Stimulated activated CD8-positive, alpha-beta memory T cell treated with anti-CD3 and anti-CD28 coated beads, Interleukin-2, amount 100 ng/mL, for 1 hour (primary cell): ENCODE results near the gene EPHB1.

Source experiments
- DNase-seq, 2 donors: peaks; one replicate each; pipeline ENCODE4 v3.0.0-alpha.2; 2020; ENCODE audit warnings: low read depth in 2 of 2

The EPHB1 gene

GRCh38 chr3:135128818-135129217 is 333.8 kb downstream of the EPHB1 start:
- DNase-seq: no peak

- DNase-seq: no peak
Observed at GRCh38 chr3:135131290-135131689, 336.2 kb downstream of the EPHB1 start.

GRCh38 chr3:135133905-135134683 is 339.0 kb downstream of the EPHB1 start:
- DNase-seq: no peak

- DNase-seq: no peak
Observed at GRCh38 chr3:135134684-135135075, 339.6 kb downstream of the EPHB1 start.

- DNase-seq: no peak
Observed at GRCh38 chr3:135135445-135135844, 340.4 kb downstream of the EPHB1 start.

GRCh38 chr3:135136361-135137100 is 341.5 kb downstream of the EPHB1 start:
- DNase-seq: no peak

- DNase-seq: no peak
Observed at GRCh38 chr3:135137296-135137695, 342.2 kb downstream of the EPHB1 start.

- DNase-seq: no peak
Observed at GRCh38 chr3:135138776-135139175, 343.7 kb downstream of the EPHB1 start.

- DNase-seq: no peak
Observed at GRCh38 chr3:135140591-135140990, 345.5 kb downstream of the EPHB1 start.

- DNase-seq: no peak
Observed at GRCh38 chr3:135141160-135141559, 346.1 kb downstream of the EPHB1 start.

GRCh38 chr3:135141672-135142071 is 346.6 kb downstream of the EPHB1 start:
- DNase-seq: no peak

- no peak for DNase-seq
Observed at GRCh38 chr3:135142530-135142929, 347.5 kb downstream of the EPHB1 start.

- DNase-seq: no peak
Observed at GRCh38 chr3:135143474-135143873, 348.4 kb downstream of the EPHB1 start.

GRCh38 chr3:135145581-135145980 is 350.5 kb downstream of the EPHB1 start:
- no peak for DNase-seq

GRCh38 chr3:135147657-135148056 is 352.6 kb downstream of the EPHB1 start:
- no peak for DNase-seq

GRCh38 chr3:135148398-135149020 is 353.4 kb downstream of the EPHB1 start:
- no peak for DNase-seq

- DNase-seq: no peak
Observed at GRCh38 chr3:135149707-135150681, 354.9 kb downstream of the EPHB1 start.

GRCh38 chr3:135154186-135154585 is 359.1 kb downstream of the EPHB1 start:
- DNase-seq: no peak

- no peak for DNase-seq
Observed at GRCh38 chr3:135155228-135155627, 360.2 kb downstream of the EPHB1 start.

- no peak for DNase-seq
Observed at GRCh38 chr3:135155791-135156190, 360.7 kb downstream of the EPHB1 start.

- DNase-seq: no peak
Observed at GRCh38 chr3:135157045-135157740, 362.1 kb downstream of the EPHB1 start.
